ENCODE results near the gene PITPNM3. TPM values are rescaled to one million over a fixed set of nuclear protein-coding genes. Genes with fewer than 3 reads are reported as not detected.
A peak's percentile ranks its signal among the peaks of the same experiment; 100 is the strongest.
"Not testable (repeated sequence)": the region's sequence is repeated elsewhere in the genome, so short reads cannot be mapped to it uniquely, and the experiment has no call there.

PITPNM3 gene
- total RNA-seq, 1 experiment from 2014 or later, result 13.0 TPM

DNA sequence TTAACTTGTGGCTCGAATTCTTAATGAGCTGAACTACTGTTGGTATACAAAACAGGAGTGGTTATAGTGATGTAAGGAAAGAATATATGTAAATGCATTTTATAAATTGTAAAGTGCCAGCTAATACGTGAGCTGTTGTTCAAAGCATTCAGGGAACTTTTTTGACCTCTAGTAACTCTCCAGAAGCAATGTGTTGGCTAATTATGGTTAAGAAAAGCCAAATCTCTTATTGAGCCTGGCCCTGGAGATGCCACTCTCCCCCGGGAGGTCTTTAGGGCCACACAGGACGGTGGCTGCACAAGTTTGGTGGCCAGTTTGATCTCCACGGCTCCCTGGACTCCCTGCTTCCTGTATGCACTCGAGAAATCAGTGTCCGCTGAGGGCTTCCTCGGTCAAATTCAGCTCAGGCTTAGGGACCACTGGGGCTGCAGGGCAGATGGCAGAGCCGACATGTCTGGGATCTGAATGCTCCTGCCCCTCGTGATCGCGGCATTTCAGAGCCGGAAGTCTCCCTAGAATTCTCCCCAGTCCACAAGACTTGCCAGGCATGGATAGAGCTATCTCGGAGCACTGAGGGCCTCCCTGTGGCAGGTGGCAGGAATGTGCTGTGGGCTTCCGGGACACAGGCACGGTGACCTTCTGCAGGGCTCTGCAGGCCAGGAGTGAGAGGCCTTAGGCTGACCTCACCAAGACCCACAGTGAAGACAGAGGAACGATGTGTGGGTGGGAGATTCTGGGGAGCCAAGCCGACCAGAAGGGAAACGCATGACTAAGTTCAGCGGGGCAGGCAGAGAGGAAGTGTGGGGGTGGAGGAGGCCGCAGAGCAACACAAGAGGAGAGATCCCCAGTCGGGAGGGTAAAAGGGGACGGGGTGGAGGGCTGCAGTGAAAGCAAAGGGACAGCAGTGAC, 18.6 kb upstream of the PITPNM3 start:
- DNase-seq (ENCODE audit: low spot score), result no peak

DNA sequence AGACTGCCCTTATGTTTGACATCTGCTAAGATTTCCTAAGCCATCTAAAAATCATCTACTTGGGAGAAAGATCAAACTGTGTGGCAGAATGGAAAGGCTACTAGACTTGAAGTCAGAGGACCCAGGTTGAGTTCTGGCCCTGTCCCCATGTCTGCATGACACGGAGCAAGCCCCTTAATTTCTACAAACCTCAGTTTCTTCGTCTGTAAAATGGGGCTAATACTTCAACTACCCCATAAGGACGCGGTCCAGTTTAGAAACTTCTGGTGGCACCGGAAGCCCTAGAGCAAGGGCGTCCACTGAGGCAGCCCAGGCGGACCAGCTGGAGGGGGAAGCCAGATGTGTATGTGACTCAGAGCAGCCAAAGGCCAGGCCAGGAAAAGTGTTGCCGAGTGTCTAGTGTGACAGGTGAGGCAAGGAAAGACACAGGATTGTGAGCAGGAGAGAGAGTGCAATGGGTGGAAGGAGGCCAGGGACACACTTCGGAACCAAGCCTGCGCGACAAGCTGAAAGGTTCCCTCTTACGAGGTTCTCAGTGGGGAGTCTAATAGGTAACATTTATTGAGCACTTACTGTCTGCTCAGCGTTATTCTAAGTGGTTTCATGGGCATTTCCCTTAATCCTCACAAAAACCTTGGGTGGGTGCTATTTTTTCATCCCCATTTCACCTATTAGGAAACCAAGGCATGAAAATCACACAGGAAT, 17.8 kb upstream of the PITPNM3 start:
- no peak for DNase-seq (ENCODE audit: low spot score)

DNA sequence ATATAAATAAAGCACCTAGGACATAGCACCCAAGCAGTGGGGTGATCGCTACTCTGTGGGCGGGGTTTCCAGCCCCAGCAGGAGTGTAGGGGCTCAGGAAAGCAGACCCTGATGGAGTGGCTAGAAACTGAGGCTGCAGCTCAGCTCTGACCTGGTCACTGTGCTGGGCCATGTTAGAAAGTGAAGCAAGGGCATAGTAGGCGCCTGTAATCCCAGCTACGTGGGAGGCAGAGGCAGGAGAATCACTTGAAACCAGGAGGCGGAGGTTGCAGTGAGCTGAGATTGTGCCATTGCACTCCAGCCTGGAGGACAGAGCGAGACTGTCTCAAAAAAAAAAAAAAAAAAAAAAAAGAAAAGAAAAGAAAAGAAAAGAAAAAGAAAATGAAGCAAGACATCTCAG, 17.1 kb upstream of the PITPNM3 start:
- not testable (repeated sequence) for DNase-seq (ENCODE audit: low spot score)

DNA sequence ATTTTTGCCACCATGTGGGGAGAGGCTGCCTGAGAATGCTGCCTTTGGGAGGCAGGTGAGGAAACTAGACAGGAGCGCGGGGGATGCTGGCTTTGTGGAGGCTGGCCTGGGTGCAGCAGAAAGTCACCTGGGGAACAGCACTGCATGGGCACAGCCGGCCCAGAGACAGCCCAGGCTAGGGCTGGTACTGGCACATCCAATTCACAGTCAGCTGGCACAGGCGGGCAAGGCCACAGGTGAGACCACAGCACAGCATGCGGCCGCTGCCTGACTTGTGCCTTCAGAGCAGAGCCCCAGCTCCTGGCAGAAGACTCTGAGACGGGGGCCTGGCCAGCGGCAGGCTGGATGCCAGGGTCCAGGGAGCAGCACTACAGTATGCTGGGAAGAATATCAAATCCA, 16.6 kb upstream of the PITPNM3 start:
- no peak for DNase-seq (ENCODE audit: low spot score)

DNA sequence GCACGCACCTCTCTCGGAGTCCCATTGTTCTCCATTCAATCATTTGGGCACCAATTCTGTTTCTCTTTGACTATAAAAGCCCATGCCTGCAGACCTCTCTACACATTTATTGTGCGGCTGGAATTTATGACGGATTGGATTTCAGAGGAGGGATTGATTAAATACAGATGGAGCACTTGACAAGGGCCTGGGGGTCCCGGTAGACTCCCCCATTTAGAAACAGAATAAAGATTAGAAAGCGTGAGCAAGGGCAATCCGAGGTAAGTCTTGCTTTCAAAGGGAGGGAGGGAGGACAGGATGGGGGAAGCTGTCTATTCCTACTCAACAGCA, 15.1 kb upstream of the PITPNM3 start:
- no peak for DNase-seq (ENCODE audit: low spot score)

DNA sequence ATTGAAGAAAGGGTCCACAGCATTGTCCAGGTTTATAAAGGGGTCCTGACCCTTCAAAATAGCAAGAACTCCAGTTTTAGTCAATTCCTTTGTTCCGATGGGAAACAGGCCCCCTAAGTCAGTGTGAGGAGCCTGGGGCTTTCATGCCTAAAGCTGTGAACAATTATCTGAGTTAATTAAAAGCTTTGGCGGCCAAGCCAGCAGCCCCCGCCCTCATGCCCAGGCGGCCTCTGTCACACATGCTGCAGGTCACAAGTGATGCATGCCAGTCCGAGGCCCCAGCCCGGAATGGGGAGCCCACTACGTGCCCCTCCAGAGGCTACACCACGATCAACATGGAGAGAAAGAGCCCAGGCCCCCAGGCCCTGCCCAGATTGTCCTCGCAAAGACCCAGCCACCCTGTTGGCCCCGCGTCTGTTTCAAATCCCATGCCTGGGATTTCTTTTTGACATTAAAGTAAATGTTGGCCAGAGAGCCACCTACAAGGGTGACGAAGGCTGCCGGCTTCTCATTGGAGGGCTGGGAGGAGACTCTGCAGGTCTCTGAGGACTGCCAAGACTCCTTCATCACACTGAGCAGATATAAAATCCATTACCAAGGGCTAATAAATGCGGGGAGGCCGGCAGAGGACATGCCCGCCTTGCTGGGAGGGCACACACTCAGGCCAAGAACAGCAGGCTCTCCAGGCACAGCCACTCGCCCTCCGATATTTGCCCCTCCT, 14.5 kb upstream of the PITPNM3 start:
- no peak for DNase-seq (ENCODE audit: low spot score)

DNA sequence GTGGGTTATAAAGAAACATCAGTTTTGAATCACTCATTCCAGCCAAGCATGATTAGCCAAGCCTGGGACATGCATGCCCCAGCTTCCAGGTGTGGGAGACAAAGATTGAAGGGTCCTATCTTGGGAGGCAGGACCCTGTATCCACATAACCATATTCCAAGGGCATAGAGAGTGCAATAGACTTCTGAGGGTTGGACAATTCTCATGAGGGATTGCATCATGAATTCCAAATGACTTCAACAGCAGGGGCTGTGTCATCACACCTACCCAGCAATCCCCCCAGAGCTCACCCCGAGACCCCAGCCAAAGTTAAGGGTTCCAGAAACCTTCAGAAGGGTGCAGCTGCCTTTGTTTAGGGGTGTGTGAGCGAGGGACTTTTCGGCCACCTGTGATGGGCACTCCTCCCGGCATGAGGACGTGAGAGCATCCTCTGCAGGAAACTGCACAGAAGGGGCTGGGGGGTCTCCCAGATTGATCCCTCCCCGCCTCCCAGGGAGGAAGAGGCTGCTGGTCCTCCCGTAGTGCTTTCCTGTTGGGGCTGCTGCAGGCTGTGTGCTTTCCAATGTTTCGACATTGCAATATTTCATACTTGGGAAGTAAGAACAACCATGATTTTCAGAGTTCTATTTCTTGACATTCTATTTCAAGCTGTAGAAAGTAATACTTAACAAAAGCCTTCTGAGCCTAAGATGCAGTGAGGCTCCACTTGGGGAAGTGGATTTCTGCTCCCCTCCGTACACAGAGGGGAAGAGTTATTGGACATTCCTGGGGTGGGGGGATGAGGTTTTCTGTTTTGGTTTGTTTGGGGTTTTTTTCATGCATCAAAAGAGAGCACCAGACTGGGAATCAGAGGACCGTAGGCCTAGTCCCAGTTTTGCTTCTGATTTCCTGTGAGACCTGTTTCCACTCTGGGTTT, 13.3 kb upstream of the PITPNM3 start:
- DNase-seq (ENCODE audit: low spot score), result no peak

DNA sequence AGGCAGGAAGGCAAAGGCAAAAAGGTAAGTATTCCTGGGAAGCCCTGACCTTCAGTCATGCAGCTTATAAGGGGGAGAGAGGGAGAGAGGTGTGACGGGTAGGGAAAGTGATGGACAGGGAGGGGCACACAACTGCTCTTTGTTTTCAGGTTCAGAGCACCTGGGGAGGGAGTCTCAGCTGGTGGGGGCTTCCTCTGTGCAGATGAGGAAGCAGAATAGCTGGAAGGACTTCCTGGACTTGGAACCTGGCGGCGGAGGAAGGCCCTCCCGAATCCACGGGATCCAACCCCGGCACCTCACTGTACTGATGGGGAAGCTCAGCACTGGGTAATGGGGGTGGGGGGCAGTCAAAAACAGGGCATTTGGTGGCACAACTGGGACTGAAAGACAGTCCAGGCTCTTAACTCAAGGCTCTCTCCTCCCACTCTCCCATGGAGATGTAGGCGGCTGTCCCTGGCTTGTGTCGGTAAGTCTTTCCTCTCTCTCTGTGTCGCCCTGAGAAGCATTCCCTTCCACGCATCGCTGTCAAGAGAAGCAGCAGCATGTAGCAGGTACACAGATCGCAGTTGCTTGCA, 11.9 kb upstream of the PITPNM3 start:
- no peak for DNase-seq (ENCODE audit: low spot score)

DNA sequence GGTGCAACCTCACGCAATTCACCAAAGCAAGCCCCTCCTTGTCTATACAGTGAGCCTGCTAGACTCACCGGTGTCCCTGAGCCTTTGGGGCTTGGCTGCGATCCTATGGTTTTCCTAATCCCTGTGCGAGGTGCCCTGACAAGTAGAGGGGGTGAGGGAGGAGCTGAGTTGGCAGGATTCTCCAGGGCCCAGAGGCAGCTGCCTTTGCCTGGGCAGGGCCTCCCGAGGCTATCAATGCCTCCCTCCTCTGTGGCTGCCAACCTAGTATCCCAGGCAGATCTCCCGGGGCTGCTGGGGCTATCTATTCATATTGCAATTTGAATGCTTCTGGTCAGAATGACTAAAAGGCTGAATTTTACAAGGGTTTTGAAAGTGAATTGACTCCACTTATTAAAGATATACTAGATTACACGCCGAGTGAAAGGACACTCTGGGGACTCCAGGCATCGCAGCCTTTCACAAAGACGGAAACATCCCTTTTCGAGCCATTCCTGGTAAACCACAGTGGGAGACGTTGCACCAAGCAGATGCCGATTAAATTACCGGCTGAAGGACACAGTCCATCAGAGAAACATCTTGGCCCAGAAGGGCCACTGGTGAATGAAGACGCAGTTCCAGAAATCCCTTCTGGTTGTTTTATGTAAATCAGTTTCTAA, 11.3 kb upstream of the PITPNM3 start:
- no peak for DNase-seq (ENCODE audit: low spot score)

DNA sequence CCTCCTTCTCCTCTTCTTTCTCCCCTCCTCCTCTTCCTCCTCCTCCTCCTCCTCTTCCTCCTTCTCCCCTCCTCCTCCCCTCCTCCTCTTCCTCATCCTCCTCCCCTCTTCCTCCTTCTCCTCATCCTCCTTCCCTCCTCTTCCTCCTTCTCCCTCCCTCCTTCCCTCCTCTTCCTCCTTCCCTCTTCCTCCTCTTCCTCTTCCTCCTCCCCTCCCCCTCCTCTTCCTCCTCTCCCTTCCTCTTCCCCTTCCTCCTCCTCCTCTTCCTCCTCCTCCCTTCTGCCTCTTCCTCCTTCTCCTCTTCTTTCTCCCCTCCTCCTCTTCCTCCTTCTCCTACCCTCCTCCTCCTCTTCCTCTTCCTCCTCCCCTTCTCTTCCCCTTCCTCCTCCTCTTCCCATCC, 5.1 kb upstream of the PITPNM3 start:
- no peak for DNase-seq (ENCODE audit: low spot score)

DNA sequence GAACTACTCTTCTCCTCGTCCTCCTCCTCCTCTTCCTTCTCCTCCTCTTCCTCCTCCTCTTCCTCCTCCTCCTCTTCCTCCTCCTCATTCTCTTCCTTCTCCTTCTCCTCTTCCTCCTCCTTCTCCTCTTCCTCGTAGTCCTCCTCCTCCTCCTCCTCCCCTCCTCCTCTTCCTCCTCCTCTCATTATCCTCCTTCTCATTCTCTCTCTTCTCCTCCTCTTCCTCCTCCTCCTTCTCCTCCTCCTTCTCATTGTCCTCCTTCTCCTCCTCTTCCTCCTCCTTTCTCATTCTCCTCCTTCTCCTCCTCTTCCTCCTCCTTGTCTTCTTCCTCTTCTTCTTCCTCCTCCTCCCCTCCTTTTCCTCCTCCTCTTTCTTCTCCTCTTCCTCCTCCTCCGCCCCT, 4.1 kb upstream of the PITPNM3 start:
- DNase-seq (ENCODE audit: low spot score), result no peak

DNA sequence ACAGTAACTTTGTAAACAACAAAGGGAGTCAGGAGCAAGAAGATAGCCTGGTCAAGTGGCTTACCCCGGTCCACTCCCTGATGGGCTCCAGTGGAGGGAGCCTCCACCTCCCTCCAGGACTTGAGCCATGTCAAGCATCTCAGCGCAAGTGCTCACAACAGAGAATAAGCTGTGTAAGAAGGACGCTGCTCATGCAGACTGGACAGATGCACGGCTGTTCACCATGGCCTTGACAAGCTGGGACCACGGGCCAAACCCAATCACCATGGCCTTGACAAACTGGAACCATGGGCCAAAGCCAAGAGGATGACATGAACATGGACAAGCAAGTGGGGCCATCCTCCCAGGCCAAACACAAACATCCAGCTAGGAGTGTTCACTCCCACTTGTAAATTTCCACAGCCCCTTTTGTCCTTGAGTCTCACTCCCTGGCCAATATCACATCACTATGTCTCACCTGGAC, 3.4 kb upstream of the PITPNM3 start:
- DNase-seq (ENCODE audit: low spot score), result no peak

DNA sequence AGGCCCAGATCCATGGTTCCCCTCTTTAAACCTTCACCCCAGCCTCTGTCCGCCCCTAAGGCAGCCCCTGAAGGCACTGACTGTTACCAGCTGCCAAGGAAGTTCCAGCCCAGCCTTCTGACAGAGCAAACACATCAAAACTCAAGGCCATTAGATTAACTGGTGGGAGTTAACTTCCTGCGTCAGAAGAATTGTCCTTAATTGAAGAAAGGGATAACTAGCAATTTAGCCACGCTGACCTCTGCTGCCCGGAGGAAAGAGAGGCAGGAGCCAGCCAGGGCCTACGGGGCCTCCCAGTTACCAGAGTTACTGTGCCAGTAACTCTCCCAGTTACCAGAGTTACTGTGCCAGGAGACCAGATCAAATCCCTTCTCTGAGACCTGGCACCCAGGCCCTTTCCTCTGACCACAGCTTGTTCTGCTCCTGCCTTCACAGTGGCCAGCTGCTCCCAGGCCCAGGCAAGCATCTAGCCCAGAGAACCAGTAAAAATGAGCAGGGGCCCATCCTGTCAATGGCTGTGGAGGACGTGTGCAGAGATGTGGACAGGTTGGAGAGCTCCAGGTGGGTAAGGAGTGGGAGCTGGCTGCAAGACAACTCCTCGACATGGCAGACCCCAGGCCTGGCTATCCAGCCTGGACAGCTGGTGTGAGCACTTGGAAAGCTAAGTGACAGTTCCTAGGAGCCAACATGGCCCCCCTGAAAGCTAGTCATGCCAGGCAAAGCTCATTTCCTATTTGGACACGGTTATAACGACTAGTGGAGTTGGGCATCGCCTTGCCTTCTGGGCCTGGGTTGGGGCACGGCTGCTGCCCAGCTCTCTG, 2.8 kb upstream of the PITPNM3 start:
- peak; percentile 32 for DNase-seq (ENCODE audit: low spot score)

DNA sequence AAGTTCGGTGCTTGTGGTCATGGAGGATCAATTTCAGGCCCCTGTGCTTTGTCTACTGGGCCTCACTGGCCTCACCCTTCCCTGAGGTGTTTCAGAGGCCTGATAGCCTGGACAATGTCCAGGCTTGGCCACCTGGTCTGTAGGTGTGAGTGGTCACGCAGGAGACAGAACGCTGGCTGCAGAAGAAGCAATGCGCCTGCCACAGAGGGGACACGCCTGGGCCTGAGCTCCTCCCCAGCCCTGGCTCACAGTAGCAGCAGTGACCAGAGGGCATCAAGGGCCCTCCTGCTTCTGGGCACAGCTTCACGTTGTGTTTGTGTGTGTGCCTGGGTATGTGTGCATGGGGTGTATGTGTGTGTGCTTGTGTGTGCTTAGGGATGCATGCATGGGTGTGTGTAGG, 1.9 kb upstream of the PITPNM3 start:
- no peak for DNase-seq (ENCODE audit: low spot score)

DNA sequence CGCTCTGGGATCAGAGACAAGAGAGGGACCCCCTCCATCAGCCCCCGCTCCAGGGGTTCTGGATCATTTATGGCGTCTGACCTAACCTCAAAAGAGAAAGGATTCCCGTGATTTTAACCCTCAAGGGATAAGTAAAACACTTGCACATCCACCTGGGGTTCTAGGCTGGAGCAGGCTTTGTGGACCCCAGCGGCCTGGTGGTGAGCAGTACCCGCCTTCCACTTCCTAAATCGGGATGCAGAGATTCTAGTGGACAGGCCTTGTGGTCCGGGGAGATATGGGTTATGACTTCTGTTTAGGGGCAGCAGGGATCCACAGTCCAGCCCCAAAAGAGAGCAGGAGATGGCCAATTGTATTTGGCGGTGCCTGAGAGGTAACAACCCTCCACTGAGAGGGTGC, 684 bp upstream of the PITPNM3 start:
- no peak for DNase-seq (ENCODE audit: low spot score)

DNA sequence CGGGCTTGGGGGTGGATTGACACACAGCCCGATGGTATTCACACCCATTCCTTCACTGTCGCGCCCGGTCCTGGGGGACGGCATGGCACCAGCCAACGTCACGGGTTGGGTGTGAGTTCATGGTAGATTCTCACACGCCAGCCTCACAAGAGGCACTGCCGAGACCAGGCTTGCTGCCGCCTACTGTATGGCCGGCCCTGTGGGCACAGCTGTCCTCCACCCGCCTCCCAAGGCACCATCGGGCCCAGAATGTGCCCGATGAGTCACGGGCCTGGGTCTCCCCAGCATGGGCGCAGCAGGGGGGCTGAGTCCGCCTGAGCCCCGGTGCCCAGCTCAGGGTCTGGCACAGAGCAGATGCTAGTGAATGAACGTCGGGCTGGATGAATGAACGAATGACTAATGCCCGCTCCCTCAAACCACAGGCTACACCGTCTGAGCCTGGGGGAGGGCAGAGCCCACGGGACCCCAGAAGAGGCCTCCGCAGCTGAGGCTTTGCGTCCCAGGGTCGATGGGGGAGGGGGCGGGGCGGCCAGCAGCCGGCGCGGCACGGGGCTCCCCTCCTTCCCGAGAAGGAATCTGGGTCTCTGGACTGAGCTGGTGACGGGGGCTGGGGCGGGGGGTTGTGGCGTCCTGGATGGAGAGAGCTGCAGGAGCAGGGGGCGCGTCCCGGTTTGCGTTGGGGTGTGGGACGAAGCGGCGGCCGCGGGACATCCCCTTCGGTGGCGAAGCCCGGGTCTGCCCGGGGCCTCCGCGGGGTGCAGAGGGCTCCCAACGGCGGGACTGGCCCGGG, 829 bp downstream of the PITPNM3 start:
- DNase-seq (ENCODE audit: low spot score), result peak; percentile 69

DNA sequence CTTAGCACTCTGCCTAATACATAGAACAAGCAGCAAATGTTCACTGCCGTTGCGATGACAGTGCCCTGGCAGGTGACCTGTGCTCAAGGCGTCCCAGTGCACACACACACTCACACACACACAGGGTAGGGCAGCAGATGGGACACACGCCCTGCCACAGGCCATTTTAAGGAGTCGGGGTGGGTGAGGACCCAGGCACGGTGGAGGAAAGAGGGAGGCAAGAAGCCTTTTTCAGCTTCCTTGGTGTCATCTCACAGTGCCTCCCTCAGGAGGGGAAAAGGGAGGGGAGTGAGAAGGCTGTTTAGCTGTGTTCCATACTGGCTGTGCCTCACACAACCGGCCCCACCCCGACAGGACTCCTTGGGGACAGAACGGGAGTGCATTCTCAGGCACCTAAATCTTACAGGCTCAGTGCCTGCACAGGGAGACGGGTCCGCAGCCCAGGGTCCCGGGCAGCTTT, 1.5 kb downstream of the PITPNM3 start:
- DNase-seq (ENCODE audit: low spot score), result no peak

DNA sequence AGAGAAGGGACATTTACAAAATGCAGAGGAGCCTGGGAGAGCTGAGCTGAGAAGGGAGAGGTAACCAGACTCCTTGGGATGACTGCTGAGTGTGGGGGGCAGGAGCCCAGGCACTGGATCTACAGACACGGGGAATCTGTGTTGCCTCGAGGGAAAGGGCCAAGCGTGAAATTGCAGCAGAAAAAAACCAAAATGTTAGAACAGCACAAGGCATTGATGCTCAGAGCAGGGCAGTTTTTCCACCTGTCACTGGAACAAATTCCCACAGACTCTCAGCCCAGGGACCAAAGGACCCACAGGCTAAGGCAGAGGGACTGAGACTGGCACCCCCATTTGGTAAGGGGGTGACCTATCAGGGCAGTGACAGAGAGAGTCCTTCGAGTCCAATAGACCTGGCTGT, 2.0 kb downstream of the PITPNM3 start:
- no peak for DNase-seq (ENCODE audit: low spot score)
